Esophagus muscularis mucosa (tissue), 4 donors: ENCODE measurements around the gene MEMO1. TPM values are rescaled to one million over a fixed set of nuclear protein-coding genes. Genes with fewer than 3 reads are reported as not detected.
"Not testable (repeated sequence)": the region's sequence is repeated elsewhere in the genome, so short reads cannot be mapped to it uniquely, and the experiment has no call there.

Experiments
- DNase-seq: peaks from one replicate; pipeline ENCODE4 v3.0.0-alpha.2; 2017; ENCODE audit errors: extremely low spot score
- H3K27ac ChIP-seq, 4 donors: fragments of 200-600 bp; sonication (generic); replicated peaks in 1 of 4; 1 replicate in 3 of 4; 2 replicates in 1 of 4; pipeline ENCODE4 v1.5.1; 2016 to 2019; ENCODE audit warnings: mild to moderate bottlenecking in 1 of 4
- H3K27me3 ChIP-seq, 4 donors: fragments of 200-600 bp; sonication (generic); one replicate each; pipeline versions ENCODE4 v1.5.1 to v1.6.0; 2016 to 2019
- H3K36me3 ChIP-seq, 4 donors: fragments of 200-600 bp; sonication (generic); one replicate each; pipeline ENCODE4 v1.5.1; 2016 to 2019
- H3K4me1 ChIP-seq, 4 donors: fragments of 200-600 bp; sonication (generic); one replicate each; pipeline ENCODE4 v1.5.1; 2016 to 2019
- H3K4me3 ChIP-seq, 4 donors: fragments of 200-600 bp; sonication (generic); 1 replicate in 2 of 4; 2 replicates in 2 of 4; pipeline ENCODE4 v1.5.1; 2016 to 2019; ENCODE audit warnings: mild to moderate bottlenecking in 4 of 4, moderate library complexity in 1 of 4
- H3K9me3 ChIP-seq, 4 donors: fragments of 200-600 bp; sonication (generic); 1 replicate in 3 of 4; 2 replicates in 1 of 4; pipeline ENCODE4 v1.5.1; 2016 to 2019
- EP300 ChIP-seq: sonication (generic); formaldehyde crosslinking; IDR thresholded peaks from one replicate; pipeline ENCODE4 v1.6.1; 2017; ENCODE audit warnings: antibody characterized with exemption
- POLR2A ChIP-seq: fragments of 450-650 bp; IDR thresholded peaks from one replicate; pipeline ENCODE4 v1.6.1; 2017; ENCODE audit warnings: antibody characterized with exemption, moderate library complexity, mild to moderate bottlenecking, low read depth
- POLR2AphosphoS5 ChIP-seq, 2 donors: sonication (generic); formaldehyde crosslinking; IDR thresholded peaks; one replicate each; pipeline ENCODE4 v1.6.1; 2017; ENCODE audit warnings: antibody characterized with exemption in 2 of 2
- WGBS: methylation state at CpG from one replicate; pipeline ENCODE4 v1.1.5; 2018; 5-methylcytosine and 5-hydroxymethylcytosine counted together
- intact Hi-C: fragments of 100-400 bp; cut with DNase I; formaldehyde crosslinking; loops from one replicate; pipeline ENCODE4 v1.15.1; 2023
- total RNA-seq, 4 donors: library from RNA; depleted of rRNA; stranded (reverse); fragments of >200 nt; gene quantifications; one replicate each; pipeline versions ENCODE4 v1.1.0 to v1.2.1, GENCODE V29; 2016
- TF ChIP-seq, protein P1 (sequence below), 3 experiments: fragments of 200-600 bp in 2 of 3; fragments of 450-650 bp in 1 of 3; sonication (generic) in 2 of 3; IDR thresholded peaks; one replicate each; pipeline ENCODE4 v1.5.1; 2017 to 2019; ENCODE audit warnings: antibody characterized with exemption in 3 of 3, mild to moderate bottlenecking in 2 of 3, moderate library complexity in 1 of 3

MEMO1 gene
- total RNA-seq, 4 donors from 2014 or later: 25.0 to 40.7 (median 33.2) TPM

DNA sequence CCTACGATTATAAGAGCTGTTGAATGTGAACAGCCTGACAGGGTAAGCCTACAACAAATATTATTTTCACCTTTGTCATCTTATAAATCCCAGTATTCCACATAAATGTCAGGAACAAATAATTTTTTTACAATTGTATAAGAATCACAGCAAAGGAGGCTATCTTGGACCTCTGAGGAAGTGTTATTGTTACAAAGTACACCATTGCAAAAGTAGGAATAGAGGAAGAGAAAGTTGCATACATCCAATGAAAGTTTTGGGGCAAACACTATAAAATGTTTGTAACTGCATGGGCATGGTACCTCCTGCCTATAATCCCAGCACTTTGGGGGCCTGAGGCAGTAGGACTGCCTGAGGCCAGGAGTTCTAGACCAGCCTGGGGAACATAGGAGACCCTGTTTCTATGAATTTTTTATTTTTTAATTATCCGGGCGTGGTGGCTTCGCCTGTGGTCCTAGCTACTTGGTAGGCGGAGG is 715 bp upstream of the MEMO1 start:
- no peak for TF ChIP-seq EP300
- Histone ChIP-seq H3K4me3 (peak overlapping the region; percentile 73 to 97 (median 85)), H3K27ac (peak overlapping the region; percentile 89 to 96 (median 94)), H3K4me1 (peaks cover 21 to 37% (median 29%) of the 10 kb centered on the region in 4 donors), H3K9me3 (no peaks in the 10 kb centered on the region), H3K27me3 (no peaks in the 10 kb centered on the region), H3K36me3 (peaks cover 0 to 16% (median 4%) of the 10 kb centered on the region in 4 donors)
- WGBS: 71% methylated on average over 5 of the region's 5 CpGs
- no peak for DNase-seq
- intact Hi-C loops: loop anchor here (1.0 kb wide), 1 partner anchor 52 kb away; the partner anchor contains the start of gene SPAST

DNA sequence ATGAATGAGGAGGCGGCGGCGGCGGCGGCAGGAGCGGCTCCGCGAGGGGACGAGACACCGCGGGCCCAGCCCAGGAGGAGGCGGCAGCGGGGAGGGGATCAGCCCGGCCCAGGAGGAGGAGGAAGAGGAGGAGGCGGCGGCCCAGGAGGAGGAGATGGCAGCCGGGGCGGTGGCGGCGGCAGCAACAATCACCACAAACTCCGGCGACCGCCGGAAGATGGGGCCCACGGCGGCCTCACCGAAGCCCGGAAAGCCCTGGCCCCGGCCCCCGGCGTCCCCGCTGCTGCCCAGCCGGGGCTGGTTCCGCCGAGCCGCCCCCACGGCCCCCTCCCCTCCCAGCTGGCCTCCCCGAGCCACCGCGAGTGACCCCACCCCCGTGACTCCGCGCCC is 533 bp downstream of the MEMO1 start:
- H3K4me1 ChIP-seq: peaks cover 21 to 44% (median 34%) of the 10 kb centered on the region in 4 donors
- H3K36me3 ChIP-seq, H3K27me3 ChIP-seq, DNase-seq, H3K9me3 ChIP-seq, intact Hi-C loops: not testable (repeated sequence)
- peak overlapping the region; percentile 89 to 96 (median 94) for H3K27ac ChIP-seq
- WGBS: 0% methylated on average over 20 of the region's 43 CpGs
- peak overlapping the region; percentile 73 to 97 (median 85) for H3K4me3 ChIP-seq

DNA sequence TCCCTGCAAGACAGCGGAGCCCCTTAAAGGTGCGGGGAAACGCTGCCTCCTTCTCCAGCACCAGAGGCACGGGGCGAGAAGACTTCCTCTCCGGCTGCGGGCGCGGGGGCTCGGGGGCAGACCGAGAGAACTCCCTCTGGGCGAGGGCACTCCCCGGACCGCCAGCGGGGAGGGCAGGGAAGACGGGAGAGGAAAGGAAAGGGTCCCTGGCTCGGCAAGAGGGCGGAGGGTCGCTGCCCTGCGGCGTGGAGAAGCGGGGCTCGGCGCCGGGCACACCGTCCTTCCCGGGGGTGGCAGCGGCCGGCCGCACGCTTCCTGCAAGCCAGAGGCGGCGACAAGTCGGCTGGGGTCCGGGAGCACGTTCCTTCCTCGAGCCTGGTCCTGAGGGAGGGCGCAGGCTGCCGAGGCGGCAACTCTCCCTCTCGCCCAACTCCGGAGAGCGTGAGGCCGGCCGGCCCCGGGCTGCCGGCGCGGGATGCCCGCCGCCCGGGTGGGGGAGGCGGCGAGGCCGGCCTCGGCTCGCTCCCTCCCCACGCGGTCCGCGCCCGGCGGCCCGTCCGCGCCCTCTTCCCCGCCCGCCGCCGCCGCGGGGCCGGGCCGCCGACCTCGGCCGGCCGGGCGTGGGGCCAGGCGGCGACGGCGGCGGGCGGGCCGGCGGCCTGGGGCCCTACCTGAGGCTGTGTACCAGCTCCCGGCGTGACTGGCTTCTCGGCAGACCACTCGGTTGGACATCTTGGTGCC is 1.1 kb downstream of the MEMO1 start:
- TF ChIP-seq, protein P1, sequence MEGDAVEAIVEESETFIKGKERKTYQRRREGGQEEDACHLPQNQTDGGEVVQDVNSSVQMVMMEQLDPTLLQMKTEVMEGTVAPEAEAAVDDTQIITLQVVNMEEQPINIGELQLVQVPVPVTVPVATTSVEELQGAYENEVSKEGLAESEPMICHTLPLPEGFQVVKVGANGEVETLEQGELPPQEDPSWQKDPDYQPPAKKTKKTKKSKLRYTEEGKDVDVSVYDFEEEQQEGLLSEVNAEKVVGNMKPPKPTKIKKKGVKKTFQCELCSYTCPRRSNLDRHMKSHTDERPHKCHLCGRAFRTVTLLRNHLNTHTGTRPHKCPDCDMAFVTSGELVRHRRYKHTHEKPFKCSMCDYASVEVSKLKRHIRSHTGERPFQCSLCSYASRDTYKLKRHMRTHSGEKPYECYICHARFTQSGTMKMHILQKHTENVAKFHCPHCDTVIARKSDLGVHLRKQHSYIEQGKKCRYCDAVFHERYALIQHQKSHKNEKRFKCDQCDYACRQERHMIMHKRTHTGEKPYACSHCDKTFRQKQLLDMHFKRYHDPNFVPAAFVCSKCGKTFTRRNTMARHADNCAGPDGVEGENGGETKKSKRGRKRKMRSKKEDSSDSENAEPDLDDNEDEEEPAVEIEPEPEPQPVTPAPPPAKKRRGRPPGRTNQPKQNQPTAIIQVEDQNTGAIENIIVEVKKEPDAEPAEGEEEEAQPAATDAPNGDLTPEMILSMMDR (IDR thresholded peaks at IDR 0.05): no peak
- TF ChIP-seq EP300 (no peak), POLR2A (no peak), POLR2AphosphoS5 (IDR thresholded peaks at IDR 0.05) (no peak)
- intact Hi-C loops: loop anchor here (5.0 kb wide), 1 partner anchor 33 kb away; no protein-coding TSS in a partner anchor
- no peaks in the 10 kb centered on the region for H3K9me3 ChIP-seq
- WGBS: 0% methylated on average over 17 of the region's 91 CpGs
- H3K36me3 ChIP-seq: peaks cover 0 to 6% (median 0%) of the 10 kb centered on the region in 4 donors
- peak overlapping the region; percentile 89 to 96 (median 94) for H3K27ac ChIP-seq
- H3K27me3 ChIP-seq: no peaks in the 10 kb centered on the region
- peaks cover 21 to 44% (median 34%) of the 10 kb centered on the region in 4 donors for H3K4me1 ChIP-seq
- DNase-seq: no peak
- H3K4me3 ChIP-seq: peak overlapping the region; percentile 73 to 97 (median 85)

DNA sequence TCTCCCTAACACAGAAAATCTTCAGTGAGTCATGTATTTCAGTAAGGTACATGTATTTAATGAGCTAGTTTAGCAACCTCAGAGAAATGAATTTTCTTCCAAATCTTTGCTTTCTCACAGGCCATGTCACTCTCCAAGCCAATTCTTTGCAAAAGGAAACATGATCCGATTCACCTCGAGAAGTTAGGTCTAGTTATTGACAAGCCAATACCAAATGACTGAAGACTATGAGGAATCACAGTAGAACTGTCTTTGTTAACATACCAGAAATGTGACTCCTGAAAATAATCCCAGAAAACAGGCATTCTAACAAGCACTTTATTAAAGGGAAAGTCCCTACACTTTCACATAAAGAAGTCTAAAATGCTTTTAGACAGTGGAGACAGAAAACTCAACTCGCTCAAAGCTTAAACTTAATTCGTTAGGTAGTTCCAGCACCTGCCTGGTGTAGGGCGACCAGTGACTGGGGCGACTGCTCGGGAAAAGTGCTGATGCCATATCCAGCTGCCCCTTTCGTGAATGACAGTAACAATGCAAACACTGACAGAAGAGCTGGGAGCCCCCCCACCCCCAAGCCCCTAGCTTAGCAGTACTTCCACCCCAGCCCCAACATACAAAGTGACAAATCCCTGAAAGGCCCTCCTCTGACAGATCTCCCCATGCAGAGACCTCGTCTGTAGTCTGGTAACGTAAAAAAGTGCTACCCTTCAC is 1.8 kb downstream of the MEMO1 start:
- Histone ChIP-seq H3K27me3 (no peaks in the 10 kb centered on the region), H3K36me3 (peaks cover 0 to 4% (median 0%) of the 10 kb centered on the region in 4 donors), H3K27ac (peak overlapping the region; percentile 89 to 96 (median 94)), H3K4me1 (peaks cover 21 to 44% (median 34%) of the 10 kb centered on the region in 4 donors), H3K4me3 (peak overlapping the region; percentile 73 to 97 (median 85)), H3K9me3 (no peaks in the 10 kb centered on the region)
- TF ChIP-seq POLR2A (no peak), EP300 (no peak), POLR2AphosphoS5 (IDR thresholded peaks at IDR 0.05) (no peak)
- TF ChIP-seq, protein P1 (IDR thresholded peaks at IDR 0.05): no peak
- intact Hi-C loops: loop anchor here (5.0 kb wide), 1 partner anchor 33 kb away; no protein-coding TSS in a partner anchor
- 2% methylated on average over 10 of the region's 10 CpGs for WGBS
- no peak for DNase-seq

DNA sequence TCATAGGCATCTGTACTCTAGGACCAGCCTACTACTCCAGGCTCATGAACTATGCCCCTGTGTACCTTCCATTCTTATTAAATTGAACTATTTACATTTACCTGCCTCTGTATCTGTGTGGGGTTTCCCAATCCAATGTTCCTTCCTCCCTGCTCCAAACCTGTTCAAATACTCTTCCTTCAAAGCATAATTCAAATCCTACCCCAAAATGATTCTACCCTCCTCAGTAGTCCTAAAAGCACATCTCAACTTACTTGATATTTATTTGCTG is 3.8 kb downstream of the MEMO1 start:
- H3K27me3 ChIP-seq: no peaks in the 10 kb centered on the region
- TF ChIP-seq POLR2A (no peak), EP300 (no peak)
- H3K36me3 ChIP-seq: no peaks in the 10 kb centered on the region
- DNase-seq: no peak
- H3K9me3 ChIP-seq: no peaks in the 10 kb centered on the region
- peaks cover 21 to 44% (median 34%) of the 10 kb centered on the region in 4 donors for H3K4me1 ChIP-seq
- no peak overlapping the region for H3K4me3 ChIP-seq
- H3K27ac ChIP-seq: no peak overlapping the region
- intact Hi-C loops: loop anchor here (5.0 kb wide), 1 partner anchor 35 kb away; no protein-coding TSS in a partner anchor

DNA sequence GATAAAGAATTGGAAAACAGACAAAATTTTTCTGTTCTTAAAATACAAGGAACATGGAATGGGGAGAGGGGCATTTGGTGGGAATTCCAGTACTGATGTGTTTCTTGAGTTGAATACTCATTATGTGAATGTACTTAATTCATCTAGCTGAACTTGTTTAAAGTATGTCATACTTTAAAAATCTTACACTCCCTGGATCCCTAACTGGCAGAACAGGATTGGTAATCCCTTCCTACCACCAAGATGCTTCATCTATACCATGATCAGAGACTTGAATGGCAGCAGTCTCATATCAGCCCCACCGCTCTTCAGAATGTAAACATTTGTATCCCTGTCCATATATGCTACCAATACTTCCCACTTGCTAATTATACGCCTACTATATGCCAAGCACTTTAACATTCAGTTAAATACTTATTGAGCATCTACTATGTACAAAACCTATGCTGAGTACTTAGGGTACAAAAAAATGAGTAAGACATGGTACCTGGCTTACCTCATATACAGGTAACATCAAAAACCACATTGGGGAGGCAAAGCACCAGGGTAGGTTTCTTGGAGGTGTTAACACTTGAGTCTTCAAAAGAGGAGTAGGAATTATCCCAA is 5.3 kb downstream of the MEMO1 start:
- H3K4me1 ChIP-seq: peaks cover 13 to 33% (median 26%) of the 10 kb centered on the region in 4 donors
- intact Hi-C loops: loop anchor here (5.0 kb wide), 1 partner anchor 37 kb away; no protein-coding TSS in a partner anchor
- H3K4me3 ChIP-seq: no peak overlapping the region
- WGBS: 94% methylated on average over 2 of the region's 2 CpGs
- no peak for DNase-seq
- H3K27me3 ChIP-seq: no peaks in the 10 kb centered on the region
- no peak overlapping the region for H3K27ac ChIP-seq
- TF ChIP-seq POLR2AphosphoS5 (IDR thresholded peaks at IDR 0.05) (no peak), POLR2A (no peak), EP300 (no peak)
- TF ChIP-seq, protein P1 (IDR thresholded peaks at IDR 0.05): no peak
- no peaks in the 10 kb centered on the region for H3K9me3 ChIP-seq
- H3K36me3 ChIP-seq: no peaks in the 10 kb centered on the region
